Measurements from ENCODE around the gene CAPN12. TPM values are rescaled to one million over a fixed set of nuclear protein-coding genes. Genes with fewer than 3 reads are reported as not detected.
"Not testable (repeated sequence)": the region's sequence is repeated elsewhere in the genome, so short reads cannot be mapped to it uniquely, and the experiment has no call there.

Gene CAPN12
- total RNA-seq, 1 experiment from 2014 or later, result 14.7 TPM

DNA sequence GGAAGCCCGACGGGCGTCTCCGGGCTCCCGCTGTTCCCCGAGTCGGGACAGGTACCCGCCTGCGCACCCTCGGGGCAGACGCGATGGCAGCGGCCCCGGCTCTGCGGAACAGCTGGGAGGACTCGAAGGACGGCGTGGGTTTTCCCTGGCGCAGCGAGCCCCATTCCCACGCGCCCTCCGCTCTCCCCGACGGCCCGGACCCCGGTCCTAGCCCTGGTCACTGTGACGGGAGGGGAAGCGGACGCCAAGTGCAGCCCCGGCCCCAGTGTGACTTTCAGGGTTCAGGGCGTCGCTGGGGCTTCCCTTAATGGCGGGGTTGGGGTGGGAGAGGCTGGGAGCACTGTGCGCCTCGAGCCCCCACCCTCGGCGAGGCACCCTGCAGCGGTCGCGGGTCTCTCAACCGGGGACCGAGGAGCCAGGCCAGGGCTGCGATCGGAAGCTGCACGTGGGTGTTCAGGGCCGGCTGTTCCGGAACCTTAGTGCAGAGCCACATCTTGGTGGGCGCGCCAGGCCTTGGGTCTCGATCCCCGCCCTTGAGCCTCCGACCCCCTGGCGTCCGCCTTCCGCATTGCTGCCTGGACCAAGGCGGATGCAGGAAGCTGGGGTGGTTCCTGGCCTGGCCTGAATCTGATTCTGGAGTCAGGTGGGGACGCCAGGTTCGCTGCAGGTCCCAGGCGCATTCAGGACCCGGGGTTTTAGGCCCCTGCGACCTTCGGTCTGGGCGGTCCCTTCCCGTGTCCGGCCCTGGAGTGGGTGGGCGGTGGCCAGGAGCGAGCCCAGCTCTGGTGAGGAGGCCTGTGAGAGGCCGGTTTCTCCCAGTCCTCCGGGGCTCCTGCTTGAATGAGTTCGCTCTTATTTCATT lies 48.2 kb upstream of the CAPN12 start:
- H3K27me3 Mint-ChIP-seq (ENCODE audit: unreplicated experiment), result no peaks in the 10 kb centered on the region
- peaks cover 13% of the 10 kb centered on the region for H3K36me3 Mint-ChIP-seq (ENCODE audit: insufficient read depth, unreplicated experiment)
- H3K27ac Mint-ChIP-seq (ENCODE audit: unreplicated experiment), result no peak overlapping the region
- intact Hi-C loops (cut with micrococcal nuclease; ENCODE audit: unreplicated experiment), result no loop called here
- H3K4me1 Mint-ChIP-seq (ENCODE audit: low read depth, unreplicated experiment), result peaks cover 11% of the 10 kb centered on the region
- TF ChIP-seq CTCF (IDR thresholded peaks at IDR 0.05; ENCODE audit: unreplicated experiment), result peak; percentile 40
- H3K4me3 Mint-ChIP-seq (ENCODE audit: low read depth, unreplicated experiment), result no peak overlapping the region
- CTCF ChIA-PET, result interaction anchor here (1.6 kb wide), 1 partner anchor 9 kb away, joined by 3 read pairs; no protein-coding TSS in a partner anchor
- no TSS peak for BruUV-seq (replicated peaks)
- DNase-seq, result peak; percentile 36
- H3K9me3 Mint-ChIP-seq (ENCODE audit: low read depth, unreplicated experiment), result no peaks in the 10 kb centered on the region

- Mint-ChIP-seq H3K4me1 (ENCODE audit: low read depth, unreplicated experiment) (peaks cover 11% of the 10 kb centered on the region), H3K36me3 (ENCODE audit: insufficient read depth, unreplicated experiment) (peaks cover 11% of the 10 kb centered on the region)
- intact Hi-C loops (cut with micrococcal nuclease; ENCODE audit: unreplicated experiment); CTCF ChIA-PET; DNase-seq; H3K27ac Mint-ChIP-seq (ENCODE audit: unreplicated experiment); H3K27me3 Mint-ChIP-seq (ENCODE audit: unreplicated experiment); H3K9me3 Mint-ChIP-seq (ENCODE audit: low read depth, unreplicated experiment); H3K4me3 Mint-ChIP-seq (ENCODE audit: low read depth, unreplicated experiment); BruUV-seq (replicated peaks): not testable (repeated sequence)
These were observed 47.3 kb upstream of the CAPN12 start for GRCh38 chr19:38791451-38792064.

DNA sequence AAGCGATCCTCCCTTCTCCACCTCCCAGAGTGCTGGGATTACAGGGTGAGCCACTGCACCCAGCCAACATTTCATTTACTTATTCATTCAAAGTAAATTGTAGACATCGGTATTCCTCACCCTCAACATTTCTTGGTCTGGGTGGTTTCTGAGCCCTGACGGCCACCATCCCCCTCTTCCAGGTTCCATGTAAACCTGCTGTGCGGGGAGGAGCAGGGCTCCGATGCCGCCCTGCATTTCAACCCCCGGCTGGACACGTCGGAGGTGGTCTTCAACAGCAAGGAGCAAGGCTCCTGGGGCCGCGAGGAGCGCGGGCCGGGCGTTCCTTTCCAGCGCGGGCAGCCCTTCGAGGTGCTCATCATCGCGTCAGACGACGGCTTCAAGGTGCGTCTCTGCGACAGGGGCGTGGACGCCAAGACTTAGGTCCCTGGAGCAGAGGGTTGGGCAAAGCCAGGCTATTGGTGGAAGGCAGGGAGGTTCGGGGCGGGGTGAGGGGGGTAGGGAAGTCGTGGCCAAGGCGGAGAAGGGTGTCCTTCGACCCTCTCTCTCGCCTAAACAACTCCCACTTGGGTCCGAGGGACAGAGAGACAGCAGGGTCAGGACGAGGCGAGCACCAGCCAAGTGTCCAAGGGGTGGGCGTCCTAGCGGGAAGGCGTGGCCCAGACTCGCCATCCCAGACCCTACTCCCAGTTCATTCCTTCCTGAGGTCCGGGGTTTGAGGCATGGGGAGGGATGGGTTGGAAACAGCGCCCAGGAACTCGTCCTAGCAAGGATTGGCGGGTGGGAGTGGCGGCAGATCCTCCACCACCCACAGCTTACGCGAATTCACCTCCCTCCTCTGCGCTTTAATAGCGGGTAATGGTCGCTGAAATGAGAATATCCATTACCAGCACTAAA lies 46.5 kb upstream of the CAPN12 start:
- H3K27me3 Mint-ChIP-seq (ENCODE audit: unreplicated experiment); CTCF ChIA-PET; BruUV-seq (replicated peaks); DNase-seq; H3K27ac Mint-ChIP-seq (ENCODE audit: unreplicated experiment); H3K9me3 Mint-ChIP-seq (ENCODE audit: low read depth, unreplicated experiment); intact Hi-C loops (cut with micrococcal nuclease; ENCODE audit: unreplicated experiment); H3K36me3 Mint-ChIP-seq (ENCODE audit: insufficient read depth, unreplicated experiment); H3K4me3 Mint-ChIP-seq (ENCODE audit: low read depth, unreplicated experiment): not testable (repeated sequence)
- peaks cover 11% of the 10 kb centered on the region for H3K4me1 Mint-ChIP-seq (ENCODE audit: low read depth, unreplicated experiment)

DNA sequence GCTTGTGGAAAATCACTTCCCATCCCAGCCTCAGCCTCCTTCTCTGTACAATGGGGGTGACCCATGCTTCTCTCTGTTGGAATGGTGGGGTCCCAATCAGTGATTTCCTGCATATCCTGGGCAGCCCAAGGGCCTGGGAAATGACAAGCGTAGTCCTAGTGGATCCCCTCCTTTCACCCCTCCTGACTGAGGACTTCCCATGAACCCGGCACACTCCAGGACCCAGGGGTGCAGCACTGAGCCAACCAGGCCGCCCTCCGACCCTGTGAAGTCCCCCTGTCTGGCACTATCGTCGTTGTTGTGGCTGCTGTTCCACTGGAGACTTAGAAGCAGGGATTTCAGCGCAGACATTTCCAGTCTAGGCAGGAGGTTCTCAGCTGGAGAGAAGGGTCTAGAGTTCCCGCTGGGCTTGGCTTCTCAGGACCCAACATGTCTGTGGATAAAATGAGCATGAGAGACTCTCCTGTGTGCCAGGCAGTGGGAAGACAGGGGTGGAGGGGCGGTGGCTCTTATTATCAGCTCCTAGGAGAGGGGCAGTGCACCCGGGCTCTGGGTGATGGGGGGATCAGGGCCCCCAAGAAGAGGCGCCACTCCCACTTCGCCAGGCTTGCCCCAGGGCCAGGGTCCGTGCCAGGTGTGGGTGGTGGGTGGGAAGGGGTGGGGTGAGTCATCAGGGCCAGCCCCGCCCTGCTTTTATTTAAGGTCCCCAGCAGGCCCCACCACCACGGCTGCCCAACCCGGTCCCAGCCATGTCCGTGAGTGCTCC lies 44.4 kb upstream of the CAPN12 start, which contains the start of gene LGALS7B:
Gene LGALS7B (plus strand): TSS at position 723 of the 766 bp plus-strand sequence. CDS start 27 bp downstream, at position 750.
- CTCF ChIA-PET, result no interaction called here
- peaks cover 24% of the 10 kb centered on the region for H3K4me1 Mint-ChIP-seq (ENCODE audit: low read depth, unreplicated experiment)
- H3K27me3 Mint-ChIP-seq (ENCODE audit: unreplicated experiment), result no peaks in the 10 kb centered on the region
- no peak within 1 kb of the TSS for H3K4me3 Mint-ChIP-seq (ENCODE audit: low read depth, unreplicated experiment)
- peak within 1 kb of the TSS; percentile 19 for H3K27ac Mint-ChIP-seq (ENCODE audit: unreplicated experiment)
- H3K9me3 Mint-ChIP-seq (ENCODE audit: low read depth, unreplicated experiment), result no peaks in the 10 kb centered on the region
- intact Hi-C loops (cut with micrococcal nuclease; ENCODE audit: unreplicated experiment), result no loop called here
- H3K36me3 Mint-ChIP-seq (ENCODE audit: insufficient read depth, unreplicated experiment), result no peaks in the 10 kb centered on the region
- DNase-seq, result no peak
- no peak for TF ChIP-seq CTCF (IDR thresholded peaks at IDR 0.05; ENCODE audit: unreplicated experiment)
- no TSS peak for BruUV-seq (replicated peaks)
